Kidney (tissue), 14 donors: ENCODE data around the gene LMX1B. TPM values are rescaled to one million over a fixed set of nuclear protein-coding genes. Genes with fewer than 3 reads are reported as not detected.

Experiments used
- DNase-seq, 5 donors: peaks; one replicate each; pipeline ENCODE4 v3.0.0-alpha.2; 2013 to 2020
- FAIRE-seq: peaks from 2 replicates; lab custom pipeline; 2012; peaks lifted over from hg19 to GRCh38; lab: Jason Lieb, UNC
- H3K27ac ChIP-seq, 2 donors: one replicate each; pipeline ENCODE4 v1.7.0; 2013; ENCODE audit warnings: low read depth in 2 of 2, low read length in 2 of 2, inconsistent platforms in 1 of 2
- H3K27me3 ChIP-seq: one replicate; pipeline ENCODE4 v1.7.1; 2013; ENCODE audit warnings: low read length, inconsistent platforms; ENCODE audit not compliant: control insufficient read depth, insufficient read depth
- H3K36me3 ChIP-seq, 3 donors: one replicate each; pipeline versions ENCODE4 v1.7.0 to v1.7.1; 2013; ENCODE audit warnings: low read length in 3 of 3, control low read depth in 1 of 3, inconsistent platforms in 1 of 3; ENCODE audit not compliant: insufficient read depth in 3 of 3, control insufficient read depth in 2 of 3
- H3K4me1 ChIP-seq, 3 donors: one replicate each; pipeline versions ENCODE4 v1.7.0 to v1.7.1; 2013; ENCODE audit warnings: low read length in 3 of 3, inconsistent platforms in 1 of 3, low read depth in 1 of 3; ENCODE audit not compliant: control insufficient read depth in 2 of 3, insufficient read depth in 2 of 3
- H3K4me3 ChIP-seq, 3 donors: one replicate each; pipeline versions ENCODE4 v1.7.0 to v1.8.1; 2013; ENCODE audit warnings: low read length in 3 of 3, control low read depth in 1 of 3, inconsistent platforms in 1 of 3
- H3K9ac ChIP-seq, 3 donors: one replicate each; pipeline versions ENCODE4 v1.7.0 to v1.7.1; 2013; ENCODE audit warnings: low read length in 3 of 3, control low read depth in 1 of 3, inconsistent platforms in 1 of 3
- H3K9me3 ChIP-seq, 3 donors: one replicate each; pipeline versions ENCODE4 v1.7.0 to v1.7.1; 2013; ENCODE audit warnings: low read length in 3 of 3, control low read depth in 1 of 3, inconsistent platforms in 1 of 3; ENCODE audit not compliant: control insufficient read depth in 2 of 3, insufficient read depth in 1 of 3
- intact Hi-C: fragments of 100-400 bp; cut with DNase I; formaldehyde crosslinking; loops from one replicate; pipeline ENCODE4 v1.11.1; 2022
- polyA plus RNA-seq: library from polyadenylated mRNA; stranded (reverse); fragments of 350-450 nt; fragmentation: Illumina TruSeq; extraction: RNeasy Lipid Tissue Mini Kit (QIAGEN cat#74804); gene quantifications from one replicate; pipeline ENCODE4 v1.2.3, GENCODE V29; 2014; ENCODE audit warnings: low read depth, low replicate concordance; ENCODE audit not compliant: insufficient read depth
- total RNA-seq: library from RNA; stranded (reverse); fragmentation: NEBNext Ultra II Directional; extraction: Animal tissue kit (Norgen Biotek cat#: 25700); gene quantifications from one replicate; pipeline ENCODE4 v1.2.1, GENCODE V29; 2021
- TF ChIP-seq, protein P1 (sequence below): IDR thresholded peaks from 3 replicates; pipeline ENCODE4 v1.5.1; 2012; ENCODE audit warnings: mild to moderate bottlenecking, moderate library complexity, borderline replicate concordance; ENCODE audit not compliant: insufficient read depth; ENCODE audit errors: extremely low read depth
- donor health status: control.
- donor health status: control.
- donor health status: control.
- donor health status: control.
- donor health status: control.
- donor health status: DM: yes; HTN: yes; CAD: no.
- donor health status: Normal renal cell carcinoma (clear cell type).

LMX1B gene
- total and polyA plus RNA-seq, 2 donors from 2014 or later = 0.57 to 2.6 TPM

DNA sequence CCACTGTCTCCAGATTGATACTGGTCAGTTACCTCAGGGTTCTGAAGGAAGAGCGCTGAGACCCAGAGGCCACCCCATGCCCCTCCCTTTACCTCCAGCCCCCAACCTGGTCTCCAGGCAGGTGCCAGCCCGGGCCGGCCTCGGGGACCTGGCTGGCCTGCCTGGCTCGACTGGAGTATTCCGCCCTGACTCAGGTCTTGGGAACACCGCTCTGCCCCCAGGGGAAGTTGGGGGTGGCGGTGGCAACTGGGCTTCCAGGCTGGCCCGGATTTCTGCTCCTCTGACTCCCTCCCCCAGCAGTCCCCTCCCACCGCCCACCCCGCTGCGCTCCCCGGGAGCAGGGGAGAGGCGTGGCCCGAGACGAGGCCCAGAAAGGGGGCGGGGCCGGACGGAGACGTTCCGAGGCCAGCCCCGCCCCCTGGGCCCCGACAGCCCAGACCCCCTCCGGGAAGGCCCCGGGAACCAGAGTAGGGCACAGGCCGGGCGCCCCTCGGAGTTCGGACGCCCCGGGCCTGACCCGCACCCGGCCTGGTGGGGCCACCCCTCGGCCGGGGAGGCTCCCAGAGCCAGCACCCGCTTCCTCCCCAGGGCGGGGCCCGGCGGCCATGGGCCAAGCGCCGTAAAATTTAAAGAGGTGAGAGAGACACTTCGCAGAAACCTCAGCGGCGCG, 108.7 kb downstream of the LMX1B start:
- no peaks in the 10 kb centered on the region for H3K27me3 ChIP-seq
- H3K9ac ChIP-seq = peak overlapping the region; percentile 3 to 69 (median 27)
- H3K4me3 ChIP-seq = peak overlapping the region in 1 of 3 donors; percentile 46
- TF ChIP-seq, protein P1, sequence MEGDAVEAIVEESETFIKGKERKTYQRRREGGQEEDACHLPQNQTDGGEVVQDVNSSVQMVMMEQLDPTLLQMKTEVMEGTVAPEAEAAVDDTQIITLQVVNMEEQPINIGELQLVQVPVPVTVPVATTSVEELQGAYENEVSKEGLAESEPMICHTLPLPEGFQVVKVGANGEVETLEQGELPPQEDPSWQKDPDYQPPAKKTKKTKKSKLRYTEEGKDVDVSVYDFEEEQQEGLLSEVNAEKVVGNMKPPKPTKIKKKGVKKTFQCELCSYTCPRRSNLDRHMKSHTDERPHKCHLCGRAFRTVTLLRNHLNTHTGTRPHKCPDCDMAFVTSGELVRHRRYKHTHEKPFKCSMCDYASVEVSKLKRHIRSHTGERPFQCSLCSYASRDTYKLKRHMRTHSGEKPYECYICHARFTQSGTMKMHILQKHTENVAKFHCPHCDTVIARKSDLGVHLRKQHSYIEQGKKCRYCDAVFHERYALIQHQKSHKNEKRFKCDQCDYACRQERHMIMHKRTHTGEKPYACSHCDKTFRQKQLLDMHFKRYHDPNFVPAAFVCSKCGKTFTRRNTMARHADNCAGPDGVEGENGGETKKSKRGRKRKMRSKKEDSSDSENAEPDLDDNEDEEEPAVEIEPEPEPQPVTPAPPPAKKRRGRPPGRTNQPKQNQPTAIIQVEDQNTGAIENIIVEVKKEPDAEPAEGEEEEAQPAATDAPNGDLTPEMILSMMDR = no peak
- H3K4me1 ChIP-seq = peaks cover 2 to 17% (median 4%) of the 10 kb centered on the region in 3 donors
- DNase-seq (peak; percentile 92 to 98 (median 95)), FAIRE-seq (no peak)
- peak overlapping the region; percentile 93 to 98 for H3K27ac ChIP-seq
- H3K36me3 ChIP-seq = no peaks in the 10 kb centered on the region
- intact Hi-C loops = no loop called here
- no peaks in the 10 kb centered on the region for H3K9me3 ChIP-seq

DNA sequence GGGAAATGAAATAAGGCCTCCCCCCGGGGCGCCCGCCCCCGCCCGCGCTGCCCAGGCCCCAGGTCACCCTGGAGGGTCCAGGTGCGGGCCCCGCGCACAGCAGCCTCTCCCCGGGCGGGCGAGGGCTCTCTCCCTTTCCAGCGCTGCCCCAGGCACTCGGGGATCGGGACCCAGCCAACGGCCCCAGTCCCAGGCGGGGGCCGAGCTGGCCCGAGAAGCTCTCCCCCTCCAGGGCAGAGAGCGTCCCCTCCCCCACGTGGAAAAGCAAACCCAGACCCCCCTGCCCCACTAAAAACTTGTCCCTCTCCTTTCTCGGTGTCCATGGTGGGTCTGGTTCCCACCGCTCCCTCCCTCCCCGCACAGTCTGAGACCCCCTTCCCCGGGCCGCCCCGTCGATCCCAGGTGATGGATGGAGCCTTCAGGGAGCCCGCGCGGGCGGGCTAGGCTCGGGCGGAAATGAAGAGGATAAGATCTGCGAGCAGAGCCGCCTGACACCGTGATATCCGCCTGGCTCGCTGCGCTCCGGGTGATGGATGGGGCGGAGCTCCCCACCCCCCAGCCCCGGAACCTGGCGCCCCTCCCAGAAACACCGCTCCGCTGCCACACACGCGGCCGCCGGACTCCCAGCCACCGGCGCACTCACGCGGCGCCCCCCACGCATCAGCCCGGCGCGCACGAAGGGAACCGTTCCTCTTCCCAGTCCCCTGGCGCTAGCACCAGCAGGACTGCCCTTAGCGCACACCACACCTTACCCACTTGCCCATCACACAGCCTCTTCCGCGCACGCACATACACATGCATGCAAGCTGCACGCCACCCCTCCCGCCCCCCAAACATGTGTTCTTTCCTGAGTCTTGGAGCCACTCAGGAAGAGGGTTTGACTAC, 109.4 kb downstream of the LMX1B start:
- Histone ChIP-seq H3K9me3 (no peaks in the 10 kb centered on the region), H3K36me3 (no peaks in the 10 kb centered on the region), H3K27me3 (no peaks in the 10 kb centered on the region), H3K27ac (peak overlapping the region; percentile 74 to 93), H3K9ac (peak overlapping the region in 1 of 3 donors; percentile 69), H3K4me3 (peak overlapping the region in 2 of 3 donors; percentile 16 to 46), H3K4me1 (peaks cover 2 to 17% (median 4%) of the 10 kb centered on the region in 3 donors)
- TF ChIP-seq, protein P1 = no peak
- peak; percentile 69 to 93 (median 80) for DNase-seq
- FAIRE-seq = no peak
- intact Hi-C loops = no loop called here

DNA sequence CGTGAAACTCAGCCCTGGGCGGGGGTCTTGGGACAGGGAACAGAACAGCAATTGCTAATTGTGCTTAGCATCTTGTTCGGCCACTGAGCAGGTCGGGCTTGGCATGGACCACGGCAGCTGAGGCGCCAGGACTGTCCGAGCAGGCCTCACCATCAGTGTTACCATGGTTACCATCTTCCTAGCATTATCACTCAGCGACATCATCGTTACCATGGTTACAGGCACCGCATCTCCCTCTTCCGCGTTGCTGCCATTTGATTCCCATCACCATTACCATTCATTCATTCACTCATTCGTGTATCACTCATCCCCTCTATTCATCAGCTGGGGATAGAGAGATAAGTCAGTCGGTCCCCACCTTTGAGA, 110.1 kb downstream of the LMX1B start:
- intact Hi-C loops = no loop called here
- no peak overlapping the region for H3K4me3 ChIP-seq
- no peaks in the 10 kb centered on the region for H3K27me3 ChIP-seq
- H3K9me3 ChIP-seq = no peaks in the 10 kb centered on the region
- peak in 4 of 5 donors; percentile 38 to 78 (median 40) for DNase-seq
- H3K9ac ChIP-seq = no peak overlapping the region
- peak overlapping the region; percentile 54 to 74 for H3K27ac ChIP-seq
- H3K36me3 ChIP-seq = no peaks in the 10 kb centered on the region
- TF ChIP-seq, protein P1 = no peak
- no peak for FAIRE-seq
- H3K4me1 ChIP-seq = peaks cover 2 to 17% (median 4%) of the 10 kb centered on the region in 3 donors
